Measurements from ENCODE around the gene DNAJC30.
"Not testable (repeated sequence)": the region's sequence is repeated elsewhere in the genome, so short reads cannot be mapped to it uniquely, and the experiment has no call there.

DNA sequence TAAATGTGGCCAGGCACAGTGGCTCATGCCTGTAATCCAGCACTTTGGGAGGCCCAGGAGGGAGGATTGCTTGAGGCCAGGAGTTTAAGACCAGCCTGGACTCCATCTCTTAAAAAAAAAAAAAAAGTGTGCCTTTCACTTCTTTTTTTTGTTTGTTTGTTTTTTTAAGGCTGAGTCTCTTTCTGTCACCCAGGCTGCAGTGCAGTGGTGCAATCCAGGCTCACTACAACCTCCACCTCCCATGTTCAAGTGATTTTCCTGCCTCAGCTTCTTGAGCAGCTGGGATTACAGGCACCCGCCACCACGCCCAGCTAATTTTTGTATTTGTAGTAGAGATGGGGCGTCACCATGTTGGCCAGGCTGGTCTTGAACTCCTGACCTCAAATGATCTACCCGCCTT lies 38.9 kb upstream of the DNAJC30 start:
- TF ChIP-seq, protein P1, sequence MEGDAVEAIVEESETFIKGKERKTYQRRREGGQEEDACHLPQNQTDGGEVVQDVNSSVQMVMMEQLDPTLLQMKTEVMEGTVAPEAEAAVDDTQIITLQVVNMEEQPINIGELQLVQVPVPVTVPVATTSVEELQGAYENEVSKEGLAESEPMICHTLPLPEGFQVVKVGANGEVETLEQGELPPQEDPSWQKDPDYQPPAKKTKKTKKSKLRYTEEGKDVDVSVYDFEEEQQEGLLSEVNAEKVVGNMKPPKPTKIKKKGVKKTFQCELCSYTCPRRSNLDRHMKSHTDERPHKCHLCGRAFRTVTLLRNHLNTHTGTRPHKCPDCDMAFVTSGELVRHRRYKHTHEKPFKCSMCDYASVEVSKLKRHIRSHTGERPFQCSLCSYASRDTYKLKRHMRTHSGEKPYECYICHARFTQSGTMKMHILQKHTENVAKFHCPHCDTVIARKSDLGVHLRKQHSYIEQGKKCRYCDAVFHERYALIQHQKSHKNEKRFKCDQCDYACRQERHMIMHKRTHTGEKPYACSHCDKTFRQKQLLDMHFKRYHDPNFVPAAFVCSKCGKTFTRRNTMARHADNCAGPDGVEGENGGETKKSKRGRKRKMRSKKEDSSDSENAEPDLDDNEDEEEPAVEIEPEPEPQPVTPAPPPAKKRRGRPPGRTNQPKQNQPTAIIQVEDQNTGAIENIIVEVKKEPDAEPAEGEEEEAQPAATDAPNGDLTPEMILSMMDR (IDR thresholded peaks at IDR 0.05): not testable (repeated sequence)
- not testable (repeated sequence) for TF ChIP-seq ZFX (IDR thresholded peaks at IDR 0.05; ENCODE audit: borderline replicate concordance)
